GM19455 (cell line): Measurements from ENCODE around the gene UBE2G1.

Experiments used
- ATAC-seq: cut with Tn5 transposase; IDR thresholded peaks from one replicate; pipeline ENCODE4 v1.9.1; 2021; ENCODE audit not compliant: unreplicated experiment

The UBE2G1 gene

DNA sequence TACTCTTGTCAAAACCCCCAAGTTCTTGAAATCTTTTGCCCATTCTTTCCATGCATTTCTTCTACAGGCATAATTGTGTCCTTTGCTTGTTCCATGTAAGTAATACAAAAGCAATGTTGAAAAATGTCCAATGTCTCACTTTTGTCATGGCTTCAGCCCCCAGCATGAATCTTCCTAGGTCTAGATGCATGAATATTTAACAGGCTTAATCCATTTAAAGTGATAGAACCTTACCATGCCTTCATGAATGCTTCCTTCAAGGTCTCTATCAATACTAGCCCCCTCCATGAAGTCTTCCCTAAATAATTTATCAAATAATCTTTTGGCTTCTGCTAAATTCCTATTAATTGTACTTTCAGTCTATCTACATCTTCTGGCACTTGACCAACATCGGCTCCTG, 56.6 kb downstream of the UBE2G1 start:
- ATAC-seq: no peak

DNA sequence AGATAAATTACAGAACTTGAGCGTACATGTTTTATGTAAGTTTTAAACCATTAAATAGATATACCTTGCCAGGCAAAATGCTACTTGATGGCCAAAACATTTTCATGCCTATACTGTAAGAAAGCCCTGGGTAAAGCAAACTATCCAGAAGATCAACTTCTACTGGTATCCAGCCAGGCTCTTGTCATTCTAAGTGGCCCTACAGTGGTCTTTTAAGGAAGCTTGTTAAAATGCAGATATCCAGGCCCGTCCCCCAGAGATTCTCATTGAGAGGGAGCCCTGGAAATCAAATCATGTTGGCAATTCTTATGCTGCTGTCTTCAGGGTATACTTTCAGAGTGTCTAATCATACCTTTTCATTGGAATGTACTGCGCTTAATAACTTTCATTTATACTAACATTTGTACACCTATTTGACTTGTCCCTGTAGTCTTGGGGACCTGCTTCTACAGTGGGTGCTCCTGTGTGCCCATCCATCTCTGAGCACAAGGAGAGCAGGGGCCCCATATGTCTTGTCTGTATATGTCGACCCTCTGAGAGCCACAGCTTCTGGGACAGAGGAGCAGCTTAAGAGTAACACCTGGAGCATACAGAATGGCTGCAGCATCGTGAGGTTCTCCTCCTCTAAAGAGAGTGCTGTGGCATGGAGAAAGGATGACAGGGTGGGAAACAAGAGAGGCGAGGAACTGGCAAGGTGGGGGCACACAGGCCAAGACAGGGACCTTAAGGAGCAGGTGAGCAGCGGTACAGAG, 59.1 kb downstream of the UBE2G1 start:
- no peak for ATAC-seq

DNA sequence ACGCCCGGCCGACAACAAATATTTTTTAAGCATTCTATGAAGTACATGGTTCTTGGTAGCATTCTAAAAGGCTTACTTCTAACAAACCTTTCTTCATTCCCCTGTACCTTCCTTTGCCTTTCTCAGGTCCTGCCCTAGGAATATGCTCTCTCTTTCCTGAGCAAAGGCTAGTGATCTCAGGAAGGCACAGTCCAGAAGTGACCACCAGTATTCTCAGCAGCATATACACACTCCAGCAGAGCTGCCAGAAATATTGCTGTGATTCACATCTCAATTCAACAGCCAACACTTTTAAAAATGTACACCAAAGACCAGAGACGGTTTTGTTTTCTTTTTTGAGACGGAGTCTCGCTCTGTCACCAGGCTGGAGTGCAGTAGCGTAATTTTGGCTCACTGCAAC, 61.3 kb downstream of the UBE2G1 start:
- ATAC-seq: no peak

DNA sequence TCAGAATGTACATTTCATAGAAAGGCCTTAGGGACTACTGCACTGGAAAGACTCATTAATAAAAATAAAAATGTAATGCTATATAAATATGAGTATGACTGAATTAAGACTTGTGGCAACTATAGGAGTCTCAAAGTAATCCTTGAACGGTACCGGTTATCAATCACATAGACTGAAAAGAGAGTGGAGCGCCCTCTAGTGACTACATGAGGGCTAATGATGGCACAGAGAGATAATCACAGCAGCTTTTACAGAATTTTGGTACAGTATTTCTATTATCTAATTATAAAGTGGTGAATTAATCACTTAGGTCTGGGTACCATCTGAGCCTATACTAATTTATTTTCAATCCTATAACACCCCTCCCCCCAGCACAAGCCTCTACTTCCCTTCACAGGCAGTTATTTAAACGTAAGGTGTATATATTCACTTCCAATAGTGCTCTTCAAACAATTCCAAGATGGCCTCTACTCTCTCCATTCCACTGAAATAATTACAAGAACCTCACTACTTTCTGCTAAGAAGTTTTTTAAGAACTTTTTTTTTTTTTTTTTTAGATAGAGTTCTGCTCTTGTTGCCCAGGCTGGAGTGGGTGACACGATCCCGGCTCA, 62.0 kb downstream of the UBE2G1 start:
- no peak for ATAC-seq

DNA sequence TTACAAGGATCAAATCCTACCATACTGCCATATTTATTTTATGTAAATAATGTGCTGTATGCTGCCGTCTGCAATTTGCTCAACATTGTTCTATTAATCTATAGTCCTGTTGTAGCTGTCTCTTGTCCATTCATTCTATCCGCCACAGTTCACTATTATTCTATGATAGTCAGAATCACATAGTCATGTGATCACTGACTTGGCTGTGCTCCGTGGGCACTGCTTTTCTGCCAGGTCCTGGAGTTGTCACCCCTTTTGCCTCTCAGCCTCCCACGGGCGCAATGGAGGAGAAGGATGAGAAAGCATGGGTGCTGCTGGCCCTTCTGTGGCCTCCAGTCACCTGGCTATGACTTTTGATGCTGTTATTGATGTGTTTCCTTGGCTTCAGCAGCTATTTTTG, 65.4 kb downstream of the UBE2G1 start:
- ATAC-seq: no peak

DNA sequence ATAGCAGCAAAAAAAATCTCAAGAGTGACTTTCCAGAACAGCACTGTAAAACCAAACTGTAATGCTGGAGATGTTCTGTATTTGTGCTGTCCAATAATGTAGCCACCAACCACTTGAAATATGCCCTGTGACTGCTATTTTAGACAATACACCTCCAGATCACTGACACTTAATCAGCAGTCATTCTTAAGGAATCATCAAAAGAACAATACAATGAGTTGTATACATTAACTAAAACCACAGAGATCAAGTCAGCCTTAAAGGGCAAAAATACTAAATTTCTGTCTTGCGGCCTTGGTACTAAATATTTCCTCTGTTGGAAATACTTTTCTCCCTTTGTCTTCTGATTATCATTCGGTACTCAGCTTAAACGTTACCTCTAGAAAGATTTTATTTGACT, 69.1 kb downstream of the UBE2G1 start:
- ATAC-seq: no peak

DNA sequence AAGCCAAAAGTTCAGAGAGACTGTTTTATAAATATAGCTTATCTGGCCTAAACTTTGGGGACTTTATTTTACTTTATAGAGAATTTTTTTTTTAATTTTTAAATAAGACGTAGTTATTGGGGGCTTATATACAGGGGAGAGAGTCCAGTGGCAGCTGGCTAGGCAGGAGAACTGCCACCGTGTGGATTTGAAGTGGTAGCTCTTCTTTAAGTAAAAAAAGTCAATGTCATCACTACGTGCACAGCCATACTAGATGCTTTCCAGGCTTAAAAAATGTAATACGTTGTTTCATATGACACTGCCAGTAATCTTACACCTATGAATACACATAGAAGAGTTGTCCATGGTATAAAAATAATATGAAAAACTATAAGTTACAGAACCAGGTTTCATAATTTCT, 70.8 kb downstream of the UBE2G1 start:
- ATAC-seq: no peak

DNA sequence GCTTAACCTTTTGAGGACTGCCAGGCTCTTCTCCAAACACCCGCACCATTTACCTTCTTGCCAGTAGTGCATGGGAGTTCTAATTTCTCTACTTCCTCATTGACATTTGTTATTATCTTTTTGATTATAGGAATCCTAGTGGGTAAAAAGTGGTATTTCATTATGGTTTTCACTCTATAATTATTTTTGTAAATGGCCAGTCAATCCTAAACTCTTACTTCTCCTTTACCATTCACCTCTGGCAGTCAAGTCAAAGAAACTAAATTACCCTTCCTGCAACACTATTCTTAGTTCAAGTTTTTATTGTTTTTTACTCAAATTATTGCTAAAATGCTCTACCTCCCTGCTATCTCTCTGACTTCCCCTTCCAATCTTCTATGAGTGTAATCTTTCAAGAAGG, 72.9 kb downstream of the UBE2G1 start:
- ATAC-seq: no peak

DNA sequence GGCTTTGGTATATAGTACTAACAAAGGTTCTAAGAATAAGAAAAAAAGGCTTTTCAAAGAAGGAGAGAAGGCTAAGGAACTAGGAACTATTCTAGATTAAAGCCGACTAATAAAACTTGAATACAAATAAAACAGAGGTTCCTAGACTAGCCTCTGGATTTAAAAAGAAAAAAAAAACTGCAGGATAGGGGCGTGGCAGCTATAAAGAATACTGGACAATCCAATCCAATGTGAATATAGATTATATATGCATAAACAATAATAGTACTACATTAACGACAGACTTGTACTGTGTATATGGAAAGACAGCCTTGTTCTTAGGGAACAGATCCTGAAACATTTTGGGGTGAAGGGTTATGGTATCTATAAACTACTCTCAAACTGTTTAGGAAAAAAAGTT, 78.8 kb downstream of the UBE2G1 start:
- ATAC-seq: no peak

DNA sequence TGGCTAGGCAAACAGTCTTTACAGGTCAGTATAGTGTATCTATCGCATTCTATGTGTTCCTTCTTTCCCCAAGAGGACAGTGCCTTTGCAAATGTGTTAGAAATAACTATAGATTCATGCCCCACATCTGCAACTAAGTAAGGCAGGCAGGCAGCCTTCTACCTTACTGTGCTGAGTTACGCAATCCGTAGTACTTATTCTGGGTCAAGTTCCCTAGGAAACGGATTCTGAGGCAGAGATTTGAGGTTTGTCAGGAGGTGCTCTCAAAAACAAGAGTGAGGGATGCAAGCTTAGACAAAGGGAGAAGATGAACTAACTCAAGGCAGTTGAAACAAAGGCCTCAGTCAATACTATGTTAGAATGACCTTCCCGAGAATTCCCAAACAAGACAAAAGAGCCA, 90.0 kb downstream of the UBE2G1 start:
- no peak for ATAC-seq

DNA sequence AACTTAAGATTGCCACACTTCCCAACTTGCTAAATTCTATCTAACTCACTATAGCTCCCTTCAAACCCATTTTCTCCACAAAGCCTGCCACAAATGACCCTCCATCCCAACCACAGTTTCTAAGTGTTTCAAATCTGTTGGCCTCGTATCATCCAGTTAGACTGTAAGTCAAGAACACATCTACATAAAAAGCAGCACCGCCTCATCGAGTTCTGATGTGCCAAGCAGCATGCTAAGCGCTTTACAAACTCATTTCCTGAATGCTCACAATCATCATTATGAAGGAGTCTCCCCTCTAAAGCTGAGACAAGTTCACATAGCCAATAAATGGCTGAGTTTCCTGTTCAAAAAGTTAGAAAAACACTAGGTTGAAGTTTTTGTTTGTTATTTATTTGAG, 93.5 kb downstream of the UBE2G1 start:
- ATAC-seq: no peak

DNA sequence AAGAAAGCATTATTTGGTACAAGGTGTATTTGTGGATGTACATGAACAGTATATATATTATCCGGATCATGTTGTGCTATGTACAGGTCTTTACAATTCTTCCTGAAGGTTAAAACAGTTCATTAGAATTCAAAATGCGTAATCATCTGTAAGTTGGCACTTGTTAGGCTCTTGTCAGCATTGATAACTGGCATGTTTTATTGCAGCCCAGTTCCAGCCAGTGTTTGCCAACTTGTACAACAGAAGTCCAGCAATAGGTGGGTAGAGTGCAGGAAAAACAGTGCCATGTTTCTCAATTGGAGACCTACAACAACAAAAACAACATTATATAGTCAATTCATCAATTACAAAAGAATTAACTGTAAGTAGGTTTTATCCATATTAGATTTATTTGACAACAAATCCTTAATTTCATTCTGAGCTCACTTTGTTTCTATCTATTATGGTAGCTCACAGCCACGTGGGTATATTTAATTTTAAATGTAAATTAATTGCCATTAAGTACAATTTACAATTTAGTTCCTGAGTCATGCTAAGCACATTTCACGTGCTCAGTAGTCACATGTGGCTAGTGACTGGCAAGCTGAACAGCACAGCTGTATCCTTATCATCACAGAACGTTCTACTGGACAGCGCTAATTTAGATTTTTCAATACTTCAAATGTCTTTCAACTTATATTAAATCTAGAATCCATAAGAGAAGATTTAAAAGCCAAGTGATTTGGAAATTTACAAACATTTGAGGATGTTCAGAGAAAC, 94.1 kb downstream of the UBE2G1 start:
- no peak for ATAC-seq

DNA sequence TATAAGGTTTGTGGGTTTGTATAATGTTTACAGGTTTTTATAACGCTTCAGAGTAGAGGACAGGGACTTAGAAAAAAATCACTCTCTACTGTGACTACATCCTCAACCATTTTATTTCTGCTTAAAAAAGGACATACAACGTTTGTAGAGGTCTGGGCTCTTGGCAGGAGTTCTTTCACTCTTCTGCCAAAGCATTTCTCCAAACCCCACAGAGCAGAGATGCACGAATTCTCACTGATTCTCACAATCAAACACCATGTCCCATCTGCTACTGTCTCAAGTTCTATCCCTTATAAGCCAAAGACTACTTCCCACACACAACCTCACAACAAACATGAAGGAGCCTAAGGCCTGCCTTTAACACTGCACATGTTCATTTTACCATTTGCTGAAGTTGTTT, 95.7 kb downstream of the UBE2G1 start:
- ATAC-seq: no peak

DNA sequence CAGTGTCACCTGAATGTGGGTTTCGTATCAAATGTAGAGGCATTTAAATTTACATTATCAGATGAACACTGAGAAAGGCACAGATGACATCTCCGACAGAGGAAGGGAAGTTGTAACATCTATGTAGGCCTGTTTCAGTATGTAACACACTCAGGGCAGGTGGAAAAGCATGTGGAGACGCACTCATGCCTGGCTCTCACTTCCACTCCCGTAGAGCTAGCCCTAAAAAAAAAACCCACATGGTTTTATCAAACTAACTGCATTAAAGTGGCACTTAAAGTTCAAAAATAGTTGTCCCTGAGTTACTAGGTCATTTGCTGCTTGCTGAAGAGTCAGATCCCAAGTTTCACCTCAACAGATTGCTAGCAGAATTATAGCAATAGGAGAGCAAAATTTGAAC, 96.6 kb downstream of the UBE2G1 start:
- ATAC-seq: no peak

DNA sequence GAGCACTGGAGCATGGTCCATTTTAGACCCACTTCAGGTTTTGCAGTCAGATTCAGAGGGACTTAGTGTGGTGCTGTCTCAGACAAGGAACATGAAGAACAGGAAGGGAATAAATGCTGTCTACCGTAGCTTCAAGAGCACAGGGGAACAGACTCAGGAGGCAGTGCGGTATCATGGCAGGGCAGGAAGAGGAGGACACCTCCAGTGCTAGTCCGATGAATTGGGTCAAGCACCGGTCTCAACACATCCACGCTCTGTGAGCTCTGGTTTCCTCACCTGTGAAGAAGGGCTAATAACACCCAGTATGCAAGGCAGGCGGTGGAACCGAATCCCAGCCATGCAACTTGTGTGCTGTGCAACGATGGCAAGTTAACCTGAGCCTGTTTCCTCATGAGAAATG, 99.1 kb downstream of the UBE2G1 start:
- ATAC-seq: no peak

DNA sequence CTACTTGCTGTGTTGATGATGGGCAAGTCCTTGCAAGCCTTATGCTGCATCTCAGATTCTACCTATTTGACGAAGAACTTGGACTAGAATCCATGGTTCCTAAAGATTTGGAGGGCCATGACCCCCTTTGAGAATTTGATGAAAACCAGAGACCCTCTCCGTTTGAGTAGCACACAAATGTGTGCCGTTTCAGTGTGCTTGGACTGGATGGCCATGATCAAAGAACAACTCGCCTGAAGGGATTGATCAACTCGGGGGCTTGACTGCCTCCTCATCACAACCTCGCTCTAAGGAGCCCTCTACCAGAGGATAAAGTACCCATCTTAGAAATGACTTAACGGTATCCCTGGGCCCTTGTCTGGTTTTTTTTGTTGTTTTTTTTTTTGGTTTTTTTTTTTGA, 99.9 kb downstream of the UBE2G1 start:
- ATAC-seq: no peak

DNA sequence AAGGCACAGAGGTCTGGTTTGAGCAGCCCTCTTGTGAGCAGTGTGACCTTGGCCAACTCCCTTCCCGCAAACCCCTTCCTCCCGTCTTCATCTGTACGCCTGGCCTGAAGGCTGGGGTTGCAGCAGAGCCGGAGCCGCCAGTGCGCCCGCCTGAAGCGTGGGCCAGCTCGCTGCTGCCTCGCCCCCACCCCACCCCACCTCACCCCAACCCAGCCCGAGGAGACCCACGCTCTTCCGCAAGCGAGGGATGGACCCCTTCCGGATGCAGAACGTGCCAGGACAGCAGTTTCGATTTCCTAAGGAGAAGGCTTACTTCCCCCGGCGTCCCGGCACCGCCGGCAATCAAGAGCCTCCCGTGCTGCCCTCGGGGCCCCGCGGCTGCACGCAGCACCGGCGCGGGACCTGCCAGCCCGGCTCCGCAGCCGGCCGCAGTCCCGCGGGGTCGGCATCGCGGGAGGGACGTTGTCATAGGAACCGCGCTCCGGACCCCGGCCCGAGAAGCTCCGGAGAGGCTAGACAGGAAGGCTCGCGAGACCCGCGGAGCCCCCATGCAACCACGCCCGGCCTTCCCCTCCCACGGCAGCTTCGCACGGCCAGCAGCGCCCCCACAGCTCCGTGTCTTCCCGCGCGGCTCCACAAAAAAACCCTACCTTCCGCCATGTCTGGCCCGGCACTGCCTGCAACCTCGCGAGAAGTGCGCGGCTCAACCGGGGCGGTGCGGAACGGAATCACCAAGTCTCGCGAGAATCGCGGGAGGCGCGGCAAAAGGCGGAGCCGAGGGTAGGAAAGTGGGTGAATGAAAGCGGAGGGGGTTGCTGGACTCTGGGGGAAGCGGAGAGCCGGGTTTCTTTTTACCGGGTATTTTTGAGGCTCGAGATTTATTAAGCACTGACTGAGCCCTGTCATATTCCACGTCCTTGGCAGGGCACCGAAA, 102.9 kb downstream of the UBE2G1 start, which contains the start of gene ANKFY1:
Gene ANKFY1 (minus strand): TSS at position 698 of the 934 bp plus-strand sequence. CDS start 38 bp downstream, at position 660.
- peak; percentile 93 for ATAC-seq

DNA sequence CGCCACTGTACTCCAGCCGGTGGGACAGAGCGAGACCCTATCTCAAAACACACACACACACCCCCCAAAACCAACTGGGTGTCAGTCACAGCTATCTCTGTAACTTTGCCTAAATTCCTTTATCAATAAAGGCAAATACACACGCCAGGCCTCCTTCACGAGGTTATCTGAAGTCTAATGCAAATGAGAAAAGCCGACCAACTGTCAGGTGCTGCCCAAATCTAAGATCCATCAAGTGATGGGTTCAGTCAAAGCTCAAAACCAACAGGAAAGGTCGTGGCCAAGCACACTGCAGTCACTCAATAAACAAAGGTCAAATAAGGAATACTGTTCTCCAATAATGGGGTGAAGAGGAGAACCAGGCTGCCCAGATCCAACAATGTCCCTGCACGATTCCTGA, 103.8 kb downstream of the UBE2G1 start:
- ATAC-seq: no peak

DNA sequence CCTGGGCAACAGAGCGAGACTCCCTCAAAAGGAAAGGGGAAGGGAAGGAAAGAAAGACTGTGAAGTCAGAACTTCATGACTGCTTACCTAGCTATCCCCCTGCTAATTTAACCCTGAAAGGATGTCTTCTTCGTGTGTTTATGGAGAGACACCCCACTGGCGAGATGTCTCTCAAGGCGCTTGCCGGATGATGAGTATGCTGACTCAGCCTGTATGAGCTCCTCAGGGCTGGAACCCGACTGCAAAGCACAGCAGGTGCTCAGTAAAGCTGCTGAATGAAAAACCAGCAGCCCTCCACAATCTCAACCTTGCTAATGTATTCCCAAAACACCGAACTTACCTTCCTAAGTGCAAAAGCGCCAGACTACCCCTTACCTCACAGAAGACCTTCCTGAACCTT, 105.0 kb downstream of the UBE2G1 start:
- no peak for ATAC-seq

DNA sequence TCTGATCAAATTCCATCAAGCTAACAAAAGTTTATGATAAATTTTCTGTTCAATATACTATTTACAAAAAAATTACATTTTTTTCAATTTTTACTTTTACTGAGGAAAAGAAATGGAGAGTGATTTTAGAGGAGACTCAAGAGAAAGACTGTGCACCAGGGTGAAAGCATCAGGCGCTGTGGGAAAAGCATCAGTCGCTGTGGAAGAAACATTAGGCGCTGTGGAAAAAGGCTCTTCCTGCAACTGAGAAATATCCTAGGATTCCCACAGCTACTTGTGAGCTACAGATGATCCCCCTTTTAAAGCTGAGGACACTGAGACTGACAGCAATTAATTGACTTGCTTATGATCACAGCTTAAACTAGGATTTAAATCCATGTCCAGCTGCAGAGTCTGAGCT, 107.6 kb downstream of the UBE2G1 start:
- no peak for ATAC-seq

DNA sequence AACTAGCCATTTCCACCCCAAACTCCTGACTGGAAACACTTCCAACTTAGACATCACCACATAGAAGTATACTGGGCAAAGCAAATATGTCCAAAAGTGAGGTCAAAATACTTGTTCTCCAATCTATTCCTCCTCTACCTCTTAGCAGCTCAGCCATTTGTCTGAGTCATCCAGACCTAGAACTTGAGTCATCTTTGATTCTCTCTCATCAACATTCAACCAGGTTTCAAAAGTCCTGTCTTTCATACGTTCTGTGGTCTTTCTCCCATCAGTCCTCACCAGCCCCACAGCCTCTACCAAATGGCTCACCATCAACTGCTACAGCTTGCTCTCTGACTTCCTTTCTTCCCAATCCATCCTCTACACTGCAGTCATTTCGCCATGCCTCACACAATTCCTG, 109.5 kb downstream of the UBE2G1 start:
- ATAC-seq: no peak
